ENCODE results near the gene TBCD.

Gene TBCD

GRCh38 chr17:82826956-82827355 is 75.1 kb downstream of the TBCD start:
- no peak overlapping the region for H3K4me3 ChIP-seq (ENCODE audit: low read length)

GRCh38 chr17:82828875-82829487 is 77.1 kb downstream of the TBCD start:
- no peak for TF ChIP-seq ZNF274 (IDR thresholded peaks at IDR 0.05; ENCODE audit: low read depth, low read length)
- H3K4me3 ChIP-seq (ENCODE audit: low read length) = no peak overlapping the region

More at GRCh38 chr17:82826956-82827355, 75.1 kb downstream of the TBCD start:
- TF ChIP-seq ZNF274 (IDR thresholded peaks at IDR 0.05; ENCODE audit: low read depth, low read length) = no peak

GRCh38 chr17:82830249-82830661 is 78.4 kb downstream of the TBCD start:
- no peak overlapping the region for H3K4me3 ChIP-seq (ENCODE audit: low read length)
- TF ChIP-seq ZNF274 (IDR thresholded peaks at IDR 0.05; ENCODE audit: low read depth, low read length) = no peak

GRCh38 chr17:82831041-82831817 is 79.4 kb downstream of the TBCD start:
- no peak for TF ChIP-seq ZNF274 (IDR thresholded peaks at IDR 0.05; ENCODE audit: low read depth, low read length)
- H3K4me3 ChIP-seq (ENCODE audit: low read length) = no peak overlapping the region

- TF ChIP-seq ZNF274 (IDR thresholded peaks at IDR 0.05; ENCODE audit: low read depth, low read length) = no peak
- no peak overlapping the region for H3K4me3 ChIP-seq (ENCODE audit: low read length)
Measured at GRCh38 chr17:82831818-82832200, 79.9 kb downstream of the TBCD start.

- TF ChIP-seq ZNF274 (IDR thresholded peaks at IDR 0.05; ENCODE audit: low read depth, low read length) = no peak
- H3K4me3 ChIP-seq (ENCODE audit: low read length) = no peak overlapping the region
Measured at GRCh38 chr17:82832411-82832810, 80.5 kb downstream of the TBCD start.

GRCh38 chr17:82832881-82833475 is 81.1 kb downstream of the TBCD start:
- TF ChIP-seq ZNF274 (IDR thresholded peaks at IDR 0.05; ENCODE audit: low read depth, low read length) = no peak
- H3K4me3 ChIP-seq (ENCODE audit: low read length) = no peak overlapping the region

- no peak for TF ChIP-seq ZNF274 (IDR thresholded peaks at IDR 0.05; ENCODE audit: low read depth, low read length)
- H3K4me3 ChIP-seq (ENCODE audit: low read length) = no peak overlapping the region
Measured at GRCh38 chr17:82835122-82835521, 83.3 kb downstream of the TBCD start.

GRCh38 chr17:82835766-82836512 is 84.1 kb downstream of the TBCD start:
- no peak for TF ChIP-seq ZNF274 (IDR thresholded peaks at IDR 0.05; ENCODE audit: low read depth, low read length)

GRCh38 chr17:82836823-82837357 is 85.0 kb downstream of the TBCD start:
- TF ChIP-seq ZNF274 (IDR thresholded peaks at IDR 0.05; ENCODE audit: low read depth, low read length) = no peak

More at GRCh38 chr17:82835766-82836512, 84.1 kb downstream of the TBCD start:
- no peak overlapping the region for H3K4me3 ChIP-seq (ENCODE audit: low read length)

GRCh38 chr17:82837586-82838320 is 85.9 kb downstream of the TBCD start:
- no peak overlapping the region for H3K4me3 ChIP-seq (ENCODE audit: low read length)
- no peak for TF ChIP-seq ZNF274 (IDR thresholded peaks at IDR 0.05; ENCODE audit: low read depth, low read length)

More at GRCh38 chr17:82836823-82837357, 85.0 kb downstream of the TBCD start:
- no peak overlapping the region for H3K4me3 ChIP-seq (ENCODE audit: low read length)

- no peak for TF ChIP-seq ZNF274 (IDR thresholded peaks at IDR 0.05; ENCODE audit: low read depth, low read length)
- H3K4me3 ChIP-seq (ENCODE audit: low read length) = no peak overlapping the region
Measured at GRCh38 chr17:82838386-82839063, 86.7 kb downstream of the TBCD start.

All from GM08714 (cell line).